ENCODE measurements around the gene PTGFRN. TPM values are rescaled to one million over a fixed set of nuclear protein-coding genes. Genes with fewer than 3 reads are reported as not detected.
A peak's percentile ranks its signal among the peaks of the same experiment; 100 is the strongest.

Gene PTGFRN
- total and polyA plus RNA-seq, 12 donors, result 21.2 to 318 (median 170) TPM

DNA sequence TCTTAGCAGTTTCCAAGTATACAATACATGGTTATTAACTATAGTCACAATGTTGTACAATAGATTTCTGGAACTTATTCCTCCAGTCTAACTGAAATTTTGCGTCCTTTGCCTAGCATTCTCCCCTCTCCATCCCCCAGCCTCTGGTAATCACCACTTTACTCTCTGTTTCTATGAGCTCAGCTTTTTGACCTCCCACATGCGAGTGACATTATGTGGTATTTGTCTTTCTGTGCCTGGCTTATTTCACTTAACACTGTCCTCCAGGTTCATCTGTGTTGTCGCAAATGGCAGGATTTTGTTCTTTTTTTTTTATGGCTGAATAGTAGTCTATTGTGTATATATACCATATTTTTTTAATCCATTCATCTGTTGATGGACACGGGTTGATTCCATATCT is 47.9 kb downstream of the PTGFRN start:
- ATAC-seq, result peak in 6 of 8 donors; percentile 13 to 67 (median 57)

DNA sequence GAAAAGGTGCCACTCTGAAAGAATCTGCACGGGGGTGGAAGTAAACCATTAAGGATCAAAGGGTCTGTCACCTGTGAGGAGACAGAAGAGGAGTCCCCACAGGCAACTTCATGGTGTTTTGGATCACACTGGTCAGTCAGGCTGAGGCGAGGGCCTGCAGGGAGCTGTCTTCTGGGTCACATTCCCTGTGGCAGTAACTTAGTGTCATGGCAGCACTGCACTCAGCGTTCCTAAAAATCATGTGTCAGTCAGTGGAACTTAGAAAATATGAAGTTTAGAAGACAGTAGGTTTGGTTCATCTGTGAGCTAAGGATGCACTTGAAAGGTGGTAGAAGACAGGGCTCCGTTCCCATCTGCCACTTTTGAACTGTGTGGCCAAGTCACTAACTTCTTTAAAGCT is 48.4 kb downstream of the PTGFRN start:
- peaks cover 0 to 44% (median 18%) of the 10 kb centered on the region in 9 donors for H3K4me1 ChIP-seq
- ATAC-seq, result peak in 2 of 8 donors; percentile 33 to 52
- H3K9me3 ChIP-seq, result no peaks in the 10 kb centered on the region
- no peak overlapping the region for H3K4me3 ChIP-seq
- peak overlapping the region in 5 of 10 donors; percentile 19 to 73 (median 69) for H3K27ac ChIP-seq
- no peak for DNase-seq
- TF ChIP-seq, protein P1, sequence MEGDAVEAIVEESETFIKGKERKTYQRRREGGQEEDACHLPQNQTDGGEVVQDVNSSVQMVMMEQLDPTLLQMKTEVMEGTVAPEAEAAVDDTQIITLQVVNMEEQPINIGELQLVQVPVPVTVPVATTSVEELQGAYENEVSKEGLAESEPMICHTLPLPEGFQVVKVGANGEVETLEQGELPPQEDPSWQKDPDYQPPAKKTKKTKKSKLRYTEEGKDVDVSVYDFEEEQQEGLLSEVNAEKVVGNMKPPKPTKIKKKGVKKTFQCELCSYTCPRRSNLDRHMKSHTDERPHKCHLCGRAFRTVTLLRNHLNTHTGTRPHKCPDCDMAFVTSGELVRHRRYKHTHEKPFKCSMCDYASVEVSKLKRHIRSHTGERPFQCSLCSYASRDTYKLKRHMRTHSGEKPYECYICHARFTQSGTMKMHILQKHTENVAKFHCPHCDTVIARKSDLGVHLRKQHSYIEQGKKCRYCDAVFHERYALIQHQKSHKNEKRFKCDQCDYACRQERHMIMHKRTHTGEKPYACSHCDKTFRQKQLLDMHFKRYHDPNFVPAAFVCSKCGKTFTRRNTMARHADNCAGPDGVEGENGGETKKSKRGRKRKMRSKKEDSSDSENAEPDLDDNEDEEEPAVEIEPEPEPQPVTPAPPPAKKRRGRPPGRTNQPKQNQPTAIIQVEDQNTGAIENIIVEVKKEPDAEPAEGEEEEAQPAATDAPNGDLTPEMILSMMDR (IDR thresholded peaks at IDR 0.05), result no peak
- WGBS, 2 donors, result 69 to 72% methylated on average over 4 of the region's 4 CpGs
- no peaks in the 10 kb centered on the region for H3K27me3 ChIP-seq
- intact Hi-C loops (cut with DNase I), result no loop called here
- H3K36me3 ChIP-seq, result peaks cover 0 to 49% (median 17%) of the 10 kb centered on the region in 9 donors

More for the DNA sequence above, 47.9 kb downstream of the PTGFRN start:
- Histone ChIP-seq H3K27me3 (no peaks in the 10 kb centered on the region), H3K27ac (peak overlapping the region in 5 of 10 donors; percentile 19 to 73 (median 69)), H3K4me1 (peaks cover 0 to 47% (median 14%) of the 10 kb centered on the region in 9 donors), H3K36me3 (peaks cover 0 to 44% (median 14%) of the 10 kb centered on the region in 9 donors), H3K4me3 (no peak overlapping the region), H3K9me3 (no peaks in the 10 kb centered on the region)
- no peak for DNase-seq
- 61 to 71% methylated on average over 4 of the region's 4 CpGs for WGBS, 2 donors
- TF ChIP-seq, protein P1 (IDR thresholded peaks at IDR 0.05), result no peak
- intact Hi-C loops (cut with DNase I), result no loop called here

DNA sequence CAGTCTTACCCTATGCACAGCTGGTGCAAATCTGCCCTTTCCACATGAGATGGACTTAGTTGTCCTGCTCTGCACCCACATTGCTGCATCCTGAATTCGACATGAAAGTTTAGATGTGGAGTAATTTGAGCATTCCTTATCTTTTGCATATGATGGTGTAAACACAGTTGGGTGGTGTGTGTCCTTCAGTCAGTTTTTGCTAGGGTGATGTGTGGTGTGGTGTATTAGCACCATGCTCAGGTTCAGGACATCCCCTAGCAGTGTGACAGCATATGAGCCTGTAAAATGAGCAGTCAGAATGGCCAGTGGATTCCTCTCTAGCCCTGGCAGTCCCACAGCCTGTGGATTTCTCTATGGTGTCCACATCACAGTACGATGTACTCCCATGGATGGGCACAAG is 49.3 kb downstream of the PTGFRN start:
- Histone ChIP-seq H3K36me3 (peaks cover 0 to 52% (median 17%) of the 10 kb centered on the region in 9 donors), H3K27ac (peak overlapping the region in 2 of 10 donors; percentile 66 to 72), H3K9me3 (no peaks in the 10 kb centered on the region), H3K4me3 (no peak overlapping the region), H3K27me3 (no peaks in the 10 kb centered on the region), H3K4me1 (peaks cover 0 to 44% (median 20%) of the 10 kb centered on the region in 9 donors)
- ATAC-seq (no peak), DNase-seq (no peak)
- intact Hi-C loops (cut with DNase I), result no loop called here
- TF ChIP-seq, protein P1 (IDR thresholded peaks at IDR 0.05), result no peak
- WGBS, 2 donors, result 89 to 91% methylated on average over 2 of the region's 2 CpGs

DNA sequence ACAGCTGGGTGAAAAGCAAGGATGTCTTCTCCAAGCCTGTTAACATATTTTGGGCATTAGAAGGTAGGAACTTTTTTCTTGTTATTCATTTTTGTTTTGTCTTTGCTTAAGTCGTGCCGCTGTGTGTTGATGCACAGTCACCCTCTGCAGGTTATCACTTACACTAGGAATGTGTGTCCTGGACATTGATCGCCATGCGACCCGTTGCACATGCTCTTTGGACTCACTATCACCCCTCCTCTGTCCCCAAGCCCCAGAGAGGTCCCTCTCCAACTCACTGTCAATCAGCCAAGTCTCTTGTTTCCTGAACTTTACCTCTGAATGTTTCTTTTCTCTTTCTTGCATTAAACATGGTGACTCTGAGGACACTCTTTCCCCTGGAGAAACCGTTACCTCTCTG is 51.9 kb downstream of the PTGFRN start:
- intact Hi-C loops (cut with DNase I), result no loop called here
- no peak for ATAC-seq
- Histone ChIP-seq H3K9me3 (no peaks in the 10 kb centered on the region), H3K27me3 (no peaks in the 10 kb centered on the region), H3K4me3 (no peak overlapping the region), H3K27ac (no peak overlapping the region), H3K36me3 (peaks cover 0 to 67% (median 17%) of the 10 kb centered on the region in 9 donors), H3K4me1 (peaks cover 0 to 30% (median 13%) of the 10 kb centered on the region in 9 donors)
- 92 to 93% methylated on average over 6 of the region's 6 CpGs for WGBS, 2 donors
- TF ChIP-seq, protein P1 (IDR thresholded peaks at IDR 0.05), result no peak
- no peak for DNase-seq
